ENCODE results near the gene ARID1B.
"Not testable (repeated sequence)": the region's sequence is repeated elsewhere in the genome, so short reads cannot be mapped to it uniquely, and the experiment has no call there.

ARID1B gene

GRCh38 chr6:156912431-156912830, 135.3 kb downstream of the ARID1B start:
- DNase-seq: peak; percentile 21

GRCh38 chr6:156914181-156914580, 137.0 kb downstream of the ARID1B start:
- DNase-seq: no peak

DNA sequence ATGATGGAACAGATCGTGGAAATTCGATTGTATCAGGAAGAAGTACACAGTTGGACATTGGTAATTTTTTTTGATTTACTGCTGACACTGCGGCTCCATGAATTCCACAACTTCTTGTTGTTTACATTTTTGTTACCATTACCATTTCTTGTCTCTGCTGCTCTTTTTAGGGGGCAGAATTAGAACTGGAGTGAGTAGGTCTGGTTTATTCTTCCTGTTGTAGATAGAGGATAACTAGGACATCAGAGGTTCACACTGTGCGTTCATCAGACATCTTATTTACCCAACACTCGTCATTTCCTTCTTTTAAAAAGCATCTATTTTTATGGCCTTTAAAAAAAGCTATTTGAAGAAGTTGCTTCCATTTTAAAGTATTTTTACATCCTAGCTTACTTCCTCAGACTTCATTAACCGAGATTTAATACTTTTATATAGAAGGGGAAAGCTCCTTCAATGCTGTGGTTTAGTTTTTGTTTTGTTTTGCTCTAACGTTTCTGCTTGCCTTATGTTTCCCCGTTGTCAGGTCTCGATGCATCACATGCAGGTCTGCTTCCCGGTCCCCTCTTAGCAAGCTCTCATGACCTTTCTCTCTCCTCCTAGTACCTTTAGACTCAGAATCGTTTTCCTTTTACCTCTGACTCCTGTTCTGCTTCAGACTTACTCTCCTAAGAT, 139.1 kb downstream of the ARID1B start:
- DNase-seq: no peak

DNA sequence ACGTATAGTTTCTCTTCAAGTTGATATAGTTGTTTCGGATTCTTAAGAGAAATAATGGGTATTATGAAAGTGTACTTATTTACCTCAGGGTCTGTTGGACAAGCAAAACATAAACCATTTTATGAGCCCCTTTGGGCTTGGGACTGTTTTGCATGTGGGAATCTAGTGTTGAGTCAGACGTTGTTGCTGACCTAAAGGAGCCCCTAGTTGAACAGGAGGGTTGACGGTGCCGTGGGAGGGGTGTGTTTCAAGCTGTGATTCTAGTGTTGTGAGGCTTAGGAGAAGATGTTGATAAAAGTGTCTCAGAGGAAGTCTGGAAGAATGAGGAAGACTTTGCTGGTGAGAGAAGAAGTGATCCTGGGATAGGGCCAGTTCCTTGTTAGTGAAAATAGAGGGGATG, 140.0 kb downstream of the ARID1B start:
- no peak for DNase-seq

GRCh38 chr6:156918647-156919046, 141.5 kb downstream of the ARID1B start:
- no peak for DNase-seq

- DNase-seq: no peak
These were observed 142.2 kb downstream of the ARID1B start for GRCh38 chr6:156919370-156919769.

- no peak for DNase-seq
These were observed 142.7 kb downstream of the ARID1B start for GRCh38 chr6:156919814-156920369.

- DNase-seq: no peak
These were observed 147.1 kb downstream of the ARID1B start for GRCh38 chr6:156924246-156924645.

- DNase-seq: no peak
These were observed 147.8 kb downstream of the ARID1B start for GRCh38 chr6:156925026-156925425.

GRCh38 chr6:156925718-156926607, 148.8 kb downstream of the ARID1B start:
- no peak for DNase-seq

GRCh38 chr6:156928126-156928525, 150.9 kb downstream of the ARID1B start:
- no peak for DNase-seq

DNA sequence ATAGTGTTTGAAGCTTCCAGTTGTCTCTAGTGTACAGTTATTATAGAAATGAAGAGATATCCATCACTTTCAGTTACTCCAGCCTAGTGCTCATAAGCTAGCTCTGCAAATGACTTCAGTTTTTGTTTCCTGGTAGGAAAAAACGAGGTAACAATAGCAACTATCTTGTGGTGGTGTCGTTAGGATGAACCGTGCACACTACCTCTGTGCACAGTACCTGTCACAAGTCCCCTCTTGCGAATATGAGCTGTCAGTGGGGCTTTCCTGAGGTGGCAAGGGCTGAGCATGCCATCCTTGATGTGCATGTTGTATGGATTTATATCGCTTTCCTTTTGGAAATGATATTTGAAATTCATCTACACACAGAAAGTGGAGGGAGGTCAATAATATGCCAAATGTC, 151.8 kb downstream of the ARID1B start:
- DNase-seq: no peak

DNA sequence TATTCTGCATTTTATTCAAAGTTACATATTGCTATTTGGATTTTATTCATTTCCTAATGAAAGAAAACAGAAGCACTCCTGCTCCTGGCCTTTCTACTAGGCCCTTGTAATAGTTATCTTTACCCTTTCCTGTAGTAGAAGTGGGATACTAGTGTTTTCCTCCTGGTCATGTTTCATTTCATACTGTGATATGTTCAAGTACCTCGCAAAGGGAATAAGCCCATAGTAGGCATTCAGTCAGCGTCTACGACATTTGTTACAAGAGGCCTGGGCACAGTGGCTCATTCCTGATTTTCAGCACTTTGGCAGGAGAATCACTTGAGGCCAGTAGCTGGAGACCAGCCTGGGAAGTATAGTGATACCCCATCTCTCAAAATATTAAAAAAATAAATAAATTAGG, 154.1 kb downstream of the ARID1B start:
- DNase-seq: no peak

GRCh38 chr6:156933201-156934068, 156.3 kb downstream of the ARID1B start:
- no peak for DNase-seq

GRCh38 chr6:156934069-156934460, 156.9 kb downstream of the ARID1B start:
- DNase-seq: no peak

GRCh38 chr6:156935000-156935399, 157.8 kb downstream of the ARID1B start:
- no peak for DNase-seq

DNA sequence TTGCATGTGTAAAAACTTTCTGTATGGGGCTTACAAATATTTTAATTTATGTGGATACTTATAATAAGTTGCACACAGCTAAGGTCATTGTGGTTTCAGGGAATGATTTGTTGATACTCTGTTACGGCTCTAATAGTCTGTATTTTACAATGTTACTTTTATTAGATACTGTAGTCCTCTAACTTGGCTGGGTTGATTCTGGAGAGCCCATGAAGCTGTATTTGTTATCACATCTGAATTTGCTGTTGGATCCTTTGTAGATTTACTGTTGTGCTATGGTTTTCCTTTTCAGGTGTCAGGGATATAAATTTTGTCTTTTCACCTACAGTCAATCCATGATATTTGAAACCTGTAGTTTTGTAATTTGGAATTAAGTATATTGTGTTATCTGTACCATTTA, 161.0 kb downstream of the ARID1B start:
- no peak for DNase-seq

DNA sequence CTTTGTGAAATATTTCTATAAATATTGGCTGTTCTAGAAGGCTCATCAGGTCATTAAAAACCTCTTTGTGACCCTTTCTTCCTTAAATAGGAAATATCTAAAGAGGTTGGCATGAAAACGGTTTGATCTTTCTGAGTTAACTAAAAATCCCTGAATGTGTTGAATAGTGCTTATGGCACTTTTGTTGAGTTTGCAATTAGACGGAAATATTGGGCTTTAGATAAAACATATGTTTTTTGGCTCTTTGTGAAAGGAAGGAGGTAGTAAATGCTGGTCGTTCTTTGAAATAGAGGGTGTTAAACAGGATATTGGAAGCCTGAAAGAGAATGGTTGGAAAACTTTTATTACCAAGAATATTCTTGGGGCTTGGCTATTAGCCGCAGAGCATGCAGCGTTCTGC, 163.0 kb downstream of the ARID1B start:
- DNase-seq: no peak

DNA sequence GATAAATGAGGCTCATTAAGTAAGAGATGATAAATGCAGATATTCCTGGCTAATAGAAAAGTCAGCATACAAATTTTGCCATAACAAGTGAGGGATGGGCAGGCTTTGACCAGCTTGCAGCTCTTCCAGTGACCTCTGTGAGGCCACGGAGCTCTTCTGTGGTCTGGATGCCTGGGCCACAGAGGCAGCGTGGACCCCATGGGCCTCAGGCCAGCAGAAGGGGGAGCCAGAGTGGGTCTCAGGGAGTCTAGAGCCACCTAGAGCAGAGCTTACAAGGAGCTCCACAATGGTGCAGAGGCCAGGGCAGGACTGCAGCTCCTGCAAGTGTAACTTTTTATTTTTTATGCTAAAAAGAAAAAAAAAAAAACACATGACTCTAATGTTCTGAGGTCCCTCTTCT, 165.1 kb downstream of the ARID1B start:
- DNase-seq: no peak

- no peak for DNase-seq
These were observed 166.0 kb downstream of the ARID1B start for GRCh38 chr6:156943166-156943565.

- no peak for DNase-seq
These were observed 166.6 kb downstream of the ARID1B start for GRCh38 chr6:156943816-156944215.

DNA sequence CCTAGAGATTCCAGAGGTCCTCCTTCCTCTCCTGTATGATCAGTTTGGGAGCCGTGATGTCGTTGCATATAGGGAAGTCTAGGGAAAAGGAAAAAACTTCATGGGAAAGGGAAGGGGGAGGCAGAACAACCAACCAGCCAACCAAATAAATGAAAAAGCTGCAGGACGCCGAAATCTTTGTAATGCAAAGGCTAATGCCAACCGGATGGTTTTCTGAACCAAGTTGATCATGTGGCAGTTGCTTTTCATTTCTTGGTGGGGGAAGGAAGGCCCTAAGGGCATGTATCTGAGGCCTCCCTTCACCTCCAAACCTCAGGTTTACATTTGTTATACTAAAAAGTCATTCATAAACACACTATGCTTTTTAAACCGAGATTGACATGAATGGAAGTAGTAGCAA, 167.2 kb downstream of the ARID1B start:
- no peak for DNase-seq

- not testable (repeated sequence) for DNase-seq
These were observed 168.6 kb downstream of the ARID1B start for GRCh38 chr6:156945789-156946172.
